ENCODE measurements around the gene RNF208.

Gene RNF208

DNA sequence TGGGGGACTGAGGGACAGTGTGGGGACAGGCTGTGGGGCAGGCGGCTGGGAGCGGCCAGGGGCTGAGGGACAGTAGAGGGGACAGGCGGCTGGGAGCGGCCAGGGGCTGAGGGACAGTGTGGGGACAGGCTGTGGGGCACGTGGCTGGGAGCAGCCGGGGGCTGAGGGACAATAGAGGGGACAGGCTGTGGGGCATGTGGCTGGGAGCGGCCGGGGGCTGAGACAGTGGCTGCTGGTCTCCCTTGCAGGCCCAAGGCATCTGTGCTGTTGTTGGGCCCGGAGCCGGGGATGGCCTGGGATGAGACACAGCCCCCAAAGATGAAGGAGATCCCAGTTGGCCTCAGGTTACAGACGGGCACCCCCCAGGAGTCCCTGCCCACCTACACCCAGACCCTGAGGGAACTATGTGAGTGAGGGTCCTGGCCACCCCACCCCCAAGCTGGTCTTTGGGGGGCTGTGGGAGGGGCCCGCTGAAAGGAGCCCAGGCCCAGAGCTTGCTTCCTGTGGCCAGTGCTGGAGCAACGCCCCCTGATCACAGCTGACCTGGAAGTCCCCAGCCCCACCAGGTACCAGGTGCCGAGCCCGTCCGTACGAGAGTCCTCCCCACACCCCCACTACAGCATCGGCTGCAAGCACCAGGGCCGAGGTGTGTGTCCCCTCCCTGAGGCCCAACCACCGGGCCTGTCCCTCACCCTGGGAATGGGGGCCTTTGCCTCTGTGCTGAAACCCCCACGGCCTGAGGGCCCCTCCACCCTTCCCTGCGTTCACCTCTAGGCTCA lies 29.6 kb upstream of the RNF208 start:
- no peak overlapping the region for H3K4me3 ChIP-seq (ENCODE audit: low read length)
- no peaks in the 10 kb centered on the region for H3K9me2 ChIP-seq (replicated peaks; ENCODE audit: control insufficient read depth, low read length)
- H4K20me1 ChIP-seq (ENCODE audit: control insufficient read depth, insufficient read depth, low read depth, low read length), result no peaks in the 10 kb centered on the region
- peaks cover 41% of the 10 kb centered on the region for H3K4me1 ChIP-seq (ENCODE audit: control insufficient read depth, low read length)
- H3F3A ChIP-seq (ENCODE audit: control insufficient read depth, insufficient read depth), result 0 out of 2 replicates have a peak, but pooled peaks cover 3% of the 10 kb centered on the region
- no peaks in the 10 kb centered on the region for H3K27me3 ChIP-seq (ENCODE audit: control insufficient read depth, low read length)
- TF ChIP-seq CTCF (IDR thresholded peaks at IDR 0.05; ENCODE audit: low read depth, low read length, poor library complexity, severe bottlenecking) (no peak), EZH2phosphoT487 (IDR thresholded peaks at IDR 0.05; ENCODE audit: borderline replicate concordance, low read length) (no peak)
- no peaks in the 10 kb centered on the region for H3K9me3 ChIP-seq (ENCODE audit: control insufficient read depth, insufficient read depth, low read length)
- no peak overlapping the region for H3K27ac ChIP-seq (ENCODE audit: low read depth, low read length)
- H3K79me2 ChIP-seq (ENCODE audit: control insufficient read depth, low read length), result peaks cover 15% of the 10 kb centered on the region
- H3K4me2 ChIP-seq (ENCODE audit: low read length), result no peak overlapping the region
- peaks cover 14% of the 10 kb centered on the region for H3K36me3 ChIP-seq (ENCODE audit: control insufficient read depth, low read length)

DNA sequence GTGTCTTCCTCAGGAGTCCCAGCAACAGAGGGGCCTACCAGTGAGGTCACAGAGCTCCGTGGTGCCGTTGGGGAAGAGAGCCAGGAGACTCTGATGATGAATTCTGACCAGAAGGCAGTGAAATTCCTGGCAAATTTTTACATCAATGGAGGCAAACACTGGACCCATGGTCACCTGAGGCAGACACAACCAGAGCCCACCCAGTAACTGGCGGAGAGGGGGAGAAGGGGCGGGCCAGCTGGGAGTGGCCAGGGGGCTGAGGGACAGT lies 29.1 kb upstream of the RNF208 start, which contains the start of gene STPG3:
TSS of gene STPG3 (plus strand) at position 93 of the 268 bp plus-strand sequence. CDS start at position 94, 1 bp downstream.
- Histone ChIP-seq H3K27ac (ENCODE audit: low read depth, low read length) (no peak within 1 kb of the TSS), H3K4me2 (ENCODE audit: low read length) (no peak within 1 kb of the TSS)

DNA sequence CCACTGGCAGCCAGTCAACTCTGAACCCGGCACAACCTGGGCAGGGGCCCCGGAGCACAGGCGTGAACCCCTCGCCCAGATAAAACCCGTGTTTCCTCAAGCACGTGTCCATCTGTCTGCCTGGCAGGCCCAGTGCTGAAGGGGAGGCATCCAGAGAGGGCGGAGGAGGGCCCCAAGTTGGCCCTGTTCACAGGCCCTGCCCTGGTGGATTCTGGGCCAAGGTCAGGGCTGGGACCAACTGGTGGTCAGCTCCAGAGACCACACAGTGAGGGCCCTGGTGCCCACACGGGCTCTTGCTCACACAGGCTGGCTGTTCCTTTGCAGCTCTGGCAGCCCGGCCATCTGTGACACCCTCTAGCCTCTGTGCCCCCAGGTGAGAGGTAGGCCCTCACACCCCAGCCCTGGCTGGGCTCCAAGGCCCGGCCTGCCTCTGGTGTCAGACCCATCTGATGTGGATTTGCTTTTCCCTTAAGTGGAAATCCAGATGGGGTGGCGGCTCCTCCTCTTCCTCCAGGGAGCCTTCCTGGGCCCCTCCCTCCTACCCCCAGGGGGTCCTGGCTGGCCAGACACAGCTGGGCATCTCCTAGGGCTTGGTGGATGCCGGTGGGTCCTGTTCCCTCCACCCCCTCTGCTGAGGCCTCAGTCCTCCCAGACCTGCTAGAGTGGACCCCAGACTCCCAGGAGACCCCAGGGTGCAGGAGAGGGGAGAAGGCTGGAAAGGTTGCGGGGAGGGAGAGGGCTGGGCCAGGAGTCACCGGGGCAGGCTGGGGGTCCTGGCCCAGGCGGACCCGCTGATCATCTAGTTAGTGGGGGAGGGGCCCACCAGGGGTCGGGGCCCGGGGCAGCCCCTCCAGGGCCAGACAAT lies 28.5 kb upstream of the RNF208 start:
- Histone ChIP-seq H4K20me1 (ENCODE audit: control insufficient read depth, insufficient read depth, low read depth, low read length) (no peaks in the 10 kb centered on the region), H3K36me3 (ENCODE audit: control insufficient read depth, low read length) (peaks cover 3% of the 10 kb centered on the region), H3K9me2 (replicated peaks; ENCODE audit: control insufficient read depth, low read length) (no peaks in the 10 kb centered on the region), H3K9me3 (ENCODE audit: control insufficient read depth, insufficient read depth, low read length) (no peaks in the 10 kb centered on the region), H3K79me2 (ENCODE audit: control insufficient read depth, low read length) (peaks cover 4% of the 10 kb centered on the region), H3K4me2 (ENCODE audit: low read length) (no peak overlapping the region), H3K27me3 (ENCODE audit: control insufficient read depth, low read length) (no peaks in the 10 kb centered on the region), H3K4me3 (ENCODE audit: low read length) (no peak overlapping the region), H3K27ac (ENCODE audit: low read depth, low read length) (no peak overlapping the region), H3F3A (ENCODE audit: control insufficient read depth, insufficient read depth) (0 out of 2 replicates have a peak, but pooled peaks cover 3% of the 10 kb centered on the region), H3K4me1 (ENCODE audit: control insufficient read depth, low read length) (peaks cover 43% of the 10 kb centered on the region)
- TF ChIP-seq CTCF (IDR thresholded peaks at IDR 0.05; ENCODE audit: low read depth, low read length, poor library complexity, severe bottlenecking), result no peak
- TF ChIP-seq EZH2phosphoT487 (IDR thresholded peaks at IDR 0.05; ENCODE audit: borderline replicate concordance, low read length), result no peak

More for the DNA sequence above, 29.1 kb upstream of the RNF208 start, which contains the start of gene STPG3:
- no peaks in the 10 kb centered on the region for H3K27me3 ChIP-seq (ENCODE audit: control insufficient read depth, low read length)
- H3K9me3 ChIP-seq (ENCODE audit: control insufficient read depth, insufficient read depth, low read length), result no peaks in the 10 kb centered on the region
- TF ChIP-seq CTCF (IDR thresholded peaks at IDR 0.05; ENCODE audit: low read depth, low read length, poor library complexity, severe bottlenecking) (no peak), EZH2phosphoT487 (IDR thresholded peaks at IDR 0.05; ENCODE audit: borderline replicate concordance, low read length) (no peak)
- H3K9me2 ChIP-seq (replicated peaks; ENCODE audit: control insufficient read depth, low read length), result no peaks in the 10 kb centered on the region
- H3F3A ChIP-seq (ENCODE audit: control insufficient read depth, insufficient read depth), result 0 out of 2 replicates have a peak, but pooled peaks cover 3% of the 10 kb centered on the region
- H3K79me2 ChIP-seq (ENCODE audit: control insufficient read depth, low read length), result peaks cover 10% of the 10 kb centered on the region
- H4K20me1 ChIP-seq (ENCODE audit: control insufficient read depth, insufficient read depth, low read depth, low read length), result no peaks in the 10 kb centered on the region
- peaks cover 9% of the 10 kb centered on the region for H3K36me3 ChIP-seq (ENCODE audit: control insufficient read depth, low read length)
- no peak within 1 kb of the TSS for H3K4me3 ChIP-seq (ENCODE audit: low read length)
- peaks cover 41% of the 10 kb centered on the region for H3K4me1 ChIP-seq (ENCODE audit: control insufficient read depth, low read length)

Data from DOHH2 (cell line).